Osteoblast (primary cell): ENCODE results near the gene SEC14L1. TPM values are rescaled to one million over a fixed set of nuclear protein-coding genes. Genes with fewer than 3 reads are reported as not detected.

Experiments
- DNase-seq: peaks from one replicate; pipeline ENCODE4 v3.0.0; 2011; ENCODE audit warnings: low spot score, mixed read lengths; ENCODE audit not compliant: insufficient read length; ENCODE audit errors: missing footprints
- H2AFZ ChIP-seq: 2 replicates; pipeline ENCODE4 v1.6.0; 2011; ENCODE audit warnings: mild to moderate bottlenecking, low read length
- H3K27ac ChIP-seq: 2 replicates; pipeline ENCODE4 v1.5.1; 2011; ENCODE audit warnings: mild to moderate bottlenecking, low read depth, low read length, moderate library complexity
- H3K27me3 ChIP-seq: 2 replicates; pipeline ENCODE4 v1.6.0; 2012; ENCODE audit warnings: mild to moderate bottlenecking, control low read depth, inconsistent platforms, low read length, moderate library complexity; ENCODE audit not compliant: insufficient read depth
- H3K36me3 ChIP-seq: 2 replicates; pipeline ENCODE4 v1.5.1; 2011; ENCODE audit warnings: mild to moderate bottlenecking, low read length, control low read depth, moderate library complexity; ENCODE audit not compliant: insufficient read depth
- H3K4me1 ChIP-seq: 2 replicates; pipeline ENCODE4 v1.5.1; 2011; ENCODE audit warnings: mild to moderate bottlenecking, low read length, control low read depth, moderate library complexity; ENCODE audit not compliant: insufficient read depth
- H3K4me2 ChIP-seq: 2 replicates; pipeline ENCODE4 v1.6.0; 2011; ENCODE audit warnings: mild to moderate bottlenecking, low read length; ENCODE audit not compliant: insufficient read depth
- H3K4me3 ChIP-seq: fragments of 200-600 bp; sonication (generic); 3 replicates; pipeline ENCODE4 v1.5.1; 2012; ENCODE audit warnings: mild to moderate bottlenecking, low read length, inconsistent platforms; ENCODE audit not compliant: insufficient read depth
- H3K79me2 ChIP-seq: 2 replicates; pipeline ENCODE4 v1.6.0; 2012; ENCODE audit warnings: mild to moderate bottlenecking, low read length, control low read depth, inconsistent platforms; ENCODE audit not compliant: insufficient read depth
- H3K9me3 ChIP-seq: 2 replicates; pipeline ENCODE4 v1.5.1; 2011; ENCODE audit warnings: low read depth, low read length, control low read depth
- H4K20me1 ChIP-seq: 2 replicates; pipeline ENCODE4 v1.6.0; 2012; ENCODE audit warnings: mild to moderate bottlenecking, low read length, control low read depth; ENCODE audit not compliant: insufficient read depth
- total RNA-seq: library from RNA; depleted of rRNA; stranded (reverse); fragments of >200 nt; gene quantifications from 2 replicates; pipeline ENCODE4 v1.2.3, GENCODE V29; 2012
- TF ChIP-seq, protein P1 (sequence below): IDR thresholded peaks from 2 replicates; pipeline ENCODE4 v1.5.1; 2011; ENCODE audit warnings: mild to moderate bottlenecking, low read depth, low read length, moderate library complexity; ENCODE audit errors: extremely low read depth

SEC14L1 gene
- total RNA-seq, 1 donor, result 53.6 TPM

- H3K4me1 ChIP-seq, result no peaks in the 10 kb centered on the region
- no peak for DNase-seq
These were observed 96.7 kb downstream of the SEC14L1 start for GRCh38 chr17:77237232-77238008.

DNA sequence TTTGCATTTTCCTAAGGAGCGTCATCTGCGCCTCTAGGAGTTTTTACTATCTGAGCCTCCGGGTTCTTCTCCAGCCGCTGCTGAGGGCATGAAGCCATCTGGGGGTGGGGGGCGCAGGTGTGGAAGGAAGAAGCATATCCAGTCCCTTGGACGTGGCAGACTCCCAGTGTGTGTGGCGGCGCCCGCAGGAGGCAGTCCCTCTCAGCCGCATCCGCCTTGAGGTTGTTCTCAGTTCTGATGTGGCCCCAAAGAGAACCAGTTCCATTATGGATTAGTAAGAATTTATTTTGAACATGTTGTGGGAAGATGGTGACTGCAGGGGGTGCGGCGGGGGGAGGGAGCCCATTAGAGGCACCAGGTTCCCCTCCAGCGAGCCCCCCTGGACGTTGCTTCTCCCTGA lies 100.2 kb downstream of the SEC14L1 start:
- no peak overlapping the region for H2AFZ ChIP-seq
- H3K4me3 ChIP-seq, result no peak overlapping the region
- TF ChIP-seq, protein P1, sequence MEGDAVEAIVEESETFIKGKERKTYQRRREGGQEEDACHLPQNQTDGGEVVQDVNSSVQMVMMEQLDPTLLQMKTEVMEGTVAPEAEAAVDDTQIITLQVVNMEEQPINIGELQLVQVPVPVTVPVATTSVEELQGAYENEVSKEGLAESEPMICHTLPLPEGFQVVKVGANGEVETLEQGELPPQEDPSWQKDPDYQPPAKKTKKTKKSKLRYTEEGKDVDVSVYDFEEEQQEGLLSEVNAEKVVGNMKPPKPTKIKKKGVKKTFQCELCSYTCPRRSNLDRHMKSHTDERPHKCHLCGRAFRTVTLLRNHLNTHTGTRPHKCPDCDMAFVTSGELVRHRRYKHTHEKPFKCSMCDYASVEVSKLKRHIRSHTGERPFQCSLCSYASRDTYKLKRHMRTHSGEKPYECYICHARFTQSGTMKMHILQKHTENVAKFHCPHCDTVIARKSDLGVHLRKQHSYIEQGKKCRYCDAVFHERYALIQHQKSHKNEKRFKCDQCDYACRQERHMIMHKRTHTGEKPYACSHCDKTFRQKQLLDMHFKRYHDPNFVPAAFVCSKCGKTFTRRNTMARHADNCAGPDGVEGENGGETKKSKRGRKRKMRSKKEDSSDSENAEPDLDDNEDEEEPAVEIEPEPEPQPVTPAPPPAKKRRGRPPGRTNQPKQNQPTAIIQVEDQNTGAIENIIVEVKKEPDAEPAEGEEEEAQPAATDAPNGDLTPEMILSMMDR, result no peak
- H3K4me1 ChIP-seq, result no peaks in the 10 kb centered on the region
- no peaks in the 10 kb centered on the region for H4K20me1 ChIP-seq
- no peaks in the 10 kb centered on the region for H3K36me3 ChIP-seq
- no peaks in the 10 kb centered on the region for H3K27me3 ChIP-seq
- H3K27ac ChIP-seq, result no peak overlapping the region
- H3K4me2 ChIP-seq, result no peak overlapping the region
- H3K9me3 ChIP-seq, result no peaks in the 10 kb centered on the region
- peak; percentile 22 for DNase-seq
- no peaks in the 10 kb centered on the region for H3K79me2 ChIP-seq

More at GRCh38 chr17:77237232-77238008, 96.7 kb downstream of the SEC14L1 start:
- Histone ChIP-seq H3K9me3 (no peaks in the 10 kb centered on the region), H2AFZ (no peak overlapping the region), H3K79me2 (no peaks in the 10 kb centered on the region), H3K4me3 (no peak overlapping the region), H3K36me3 (no peaks in the 10 kb centered on the region), H4K20me1 (no peaks in the 10 kb centered on the region), H3K27me3 (no peaks in the 10 kb centered on the region), H3K27ac (no peak overlapping the region), H3K4me2 (no peak overlapping the region)
- TF ChIP-seq, protein P1, result no peak

DNA sequence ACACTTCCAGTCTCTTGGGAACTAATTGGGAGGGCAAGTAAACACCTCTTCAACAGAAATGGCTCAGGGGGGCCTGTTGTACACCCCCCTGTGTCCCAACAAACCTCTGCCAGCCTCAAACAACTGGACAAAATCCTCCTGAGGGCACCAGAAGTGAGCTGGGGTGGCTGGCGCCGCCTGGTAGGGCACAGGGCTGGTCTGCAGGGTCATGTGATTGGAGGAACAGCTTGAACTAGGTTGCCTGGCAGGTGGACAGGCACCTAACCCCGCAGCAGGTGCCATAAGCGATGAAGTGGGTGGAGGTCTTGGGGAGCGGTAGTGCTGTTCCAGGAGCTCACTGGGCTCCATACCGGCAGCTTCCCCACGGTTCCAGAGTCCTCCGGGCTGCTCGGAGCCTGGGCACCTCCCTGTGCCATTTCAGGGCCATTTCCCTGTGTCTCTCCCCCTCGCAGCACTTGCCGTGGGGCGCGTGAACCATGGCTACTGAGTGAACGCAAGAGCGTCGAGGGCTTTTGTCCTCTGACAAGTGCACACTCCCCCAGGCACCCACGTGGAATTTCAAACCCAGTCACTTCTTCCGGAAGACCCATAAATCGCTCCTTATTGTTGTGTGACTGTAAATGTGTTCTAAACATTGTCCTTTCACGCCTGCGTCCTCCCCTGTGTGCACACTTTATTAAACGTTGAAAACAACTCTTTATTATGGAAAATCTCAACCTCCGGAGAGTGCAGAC lies 101.5 kb downstream of the SEC14L1 start:
- H2AFZ ChIP-seq, result no peak overlapping the region
- H3K4me1 ChIP-seq, result peaks cover 5% of the 10 kb centered on the region
- no peak overlapping the region for H3K27ac ChIP-seq
- H3K36me3 ChIP-seq, result no peaks in the 10 kb centered on the region
- DNase-seq, result peak; percentile 43
- no peak overlapping the region for H3K4me2 ChIP-seq
- no peak overlapping the region for H3K4me3 ChIP-seq
- no peaks in the 10 kb centered on the region for H3K27me3 ChIP-seq
- no peaks in the 10 kb centered on the region for H3K79me2 ChIP-seq
- TF ChIP-seq, protein P1, result no peak
- no peaks in the 10 kb centered on the region for H4K20me1 ChIP-seq
- no peaks in the 10 kb centered on the region for H3K9me3 ChIP-seq
